Astrocyte (in vitro differentiated cells and primary cell): ENCODE data around the gene ERI2. TPM values are rescaled to one million over a fixed set of nuclear protein-coding genes. Genes with fewer than 3 reads are reported as not detected.

Experiments
- DNase-seq: peaks from one replicate; pipeline ENCODE4 v3.0.0-alpha.2; 2010; ENCODE audit warnings: low read depth
- FAIRE-seq: peaks from 2 replicates; lab custom pipeline; 2011; peaks lifted over from hg19 to GRCh38; lab: Jason Lieb, UNC
- H2AFZ ChIP-seq: 2 replicates; pipeline ENCODE4 v1.6.0; 2012; ENCODE audit warnings: low read depth, low read length, inconsistent platforms
- H3K27ac ChIP-seq: 2 replicates; pipeline ENCODE4 v1.5.1; 2011; ENCODE audit warnings: low read depth, low read length, inconsistent platforms
- H3K27me3 ChIP-seq: 2 replicates; pipeline ENCODE4 v1.6.0; 2011; ENCODE audit warnings: low read length, inconsistent platforms; ENCODE audit not compliant: insufficient read depth
- H3K36me3 ChIP-seq: 2 replicates; pipeline ENCODE4 v1.5.1; 2011; ENCODE audit warnings: low read length, inconsistent platforms; ENCODE audit not compliant: insufficient read depth
- H3K4me1 ChIP-seq: 2 replicates; pipeline ENCODE4 v1.5.1; 2011; ENCODE audit warnings: low read length, inconsistent platforms; ENCODE audit not compliant: insufficient read depth
- H3K4me2 ChIP-seq: 2 replicates; pipeline ENCODE4 v1.6.0; 2012; ENCODE audit warnings: low read length, inconsistent platforms
- H3K4me3 ChIP-seq: 2 replicates; pipeline ENCODE4 v1.5.1; 2011; ENCODE audit warnings: low read depth, mild to moderate bottlenecking, low read length, inconsistent platforms; ENCODE audit not compliant: insufficient read depth
- H3K79me2 ChIP-seq: 2 replicates; pipeline ENCODE4 v1.6.0; 2012; ENCODE audit warnings: mild to moderate bottlenecking, low read length, inconsistent platforms; ENCODE audit not compliant: insufficient read depth
- H3K9ac ChIP-seq: 2 replicates; pipeline ENCODE4 v1.6.0; 2012; ENCODE audit warnings: mild to moderate bottlenecking, low read length, inconsistent platforms
- H3K9me3 ChIP-seq: 2 replicates; pipeline ENCODE4 v1.5.1; 2012; ENCODE audit warnings: low read depth, mild to moderate bottlenecking, low read length, inconsistent platforms; ENCODE audit not compliant: insufficient read depth
- H4K20me1 ChIP-seq: 2 replicates; pipeline ENCODE4 v1.6.0; 2012; ENCODE audit warnings: low read length, inconsistent platforms; ENCODE audit not compliant: insufficient read depth
- H3K27ac Mint-ChIP-seq: one replicate; pipeline ENCODE4 v1.8.0; 2021; ENCODE audit warnings: mild to moderate bottlenecking, mixed read lengths; ENCODE audit not compliant: unreplicated experiment
- H3K27me3 Mint-ChIP-seq: one replicate; pipeline ENCODE4 v1.8.0; 2021; ENCODE audit warnings: low read depth, mixed read lengths; ENCODE audit not compliant: unreplicated experiment
- H3K36me3 Mint-ChIP-seq: one replicate; pipeline ENCODE4 v1.8.0; 2021; ENCODE audit warnings: low read depth, mixed read lengths; ENCODE audit not compliant: unreplicated experiment
- H3K4me1 Mint-ChIP-seq: one replicate; pipeline ENCODE4 v1.8.0; 2021; ENCODE audit warnings: low read depth, mixed read lengths; ENCODE audit not compliant: unreplicated experiment
- H3K4me3 Mint-ChIP-seq: one replicate; pipeline ENCODE4 v1.8.0; 2021; ENCODE audit warnings: mild to moderate bottlenecking, moderate library complexity, mixed read lengths; ENCODE audit not compliant: unreplicated experiment
- H3K9me3 Mint-ChIP-seq: one replicate; pipeline ENCODE4 v1.8.0; 2021; ENCODE audit warnings: mild to moderate bottlenecking, mixed read lengths; ENCODE audit not compliant: unreplicated experiment
- CTCF ChIP-seq: IDR thresholded peaks from 2 replicates; pipeline ENCODE4 v1.5.1; 2011; ENCODE audit warnings: low read depth, mild to moderate bottlenecking, inconsistent platforms, low read length, moderate library complexity; ENCODE audit not compliant: insufficient read depth
- EZH2 ChIP-seq: IDR thresholded peaks from 2 replicates; pipeline ENCODE4 v1.6.1; 2012; ENCODE audit warnings: mild to moderate bottlenecking, low read length, inconsistent platforms; ENCODE audit not compliant: insufficient read depth
- total RNA-seq: library from RNA; stranded (reverse); gene quantifications from 2 replicates; pipeline ENCODE4 v1.2.1, GENCODE V29; 2021

ERI2 gene
- total RNA-seq, 1 donor from 2014 or later = 12.9 TPM

- H3K4me1 Mint-ChIP-seq = no peaks in the 10 kb centered on the region
These were observed 51.0 kb downstream of the ERI2 start for GRCh38 chr16:20755238-20755637.

GRCh38 chr16:20753727-20754126, 52.5 kb downstream of the ERI2 start:
- Mint-ChIP-seq H3K27ac (no peak overlapping the region), H3K27me3 (peaks cover 4% of the 10 kb centered on the region), H3K4me1 (no peaks in the 10 kb centered on the region), H3K4me3 (no peak overlapping the region), H3K36me3 (no peaks in the 10 kb centered on the region), H3K9me3 (no peaks in the 10 kb centered on the region)
- Histone ChIP-seq H3K79me2 (no peaks in the 10 kb centered on the region), H4K20me1 (no peaks in the 10 kb centered on the region), H3K4me2 (no peak overlapping the region), H3K9me3 (no peaks in the 10 kb centered on the region), H2AFZ (no peak overlapping the region), H3K4me1 (no peaks in the 10 kb centered on the region), H3K36me3 (no peaks in the 10 kb centered on the region), H3K4me3 (no peak overlapping the region), H3K27me3 (peaks cover 2% of the 10 kb centered on the region), H3K27ac (no peak overlapping the region), H3K9ac (no peak overlapping the region)
- FAIRE-seq = no peak
- DNase-seq = no peak
- TF ChIP-seq CTCF (no peak), EZH2 (no peak)

More at GRCh38 chr16:20755238-20755637, 51.0 kb downstream of the ERI2 start:
- no peaks in the 10 kb centered on the region for H3K4me1 ChIP-seq
- H3K27ac ChIP-seq = no peak overlapping the region
- no peaks in the 10 kb centered on the region for H3K36me3 ChIP-seq
- H3K9me3 ChIP-seq = no peaks in the 10 kb centered on the region
- no peak overlapping the region for H3K4me3 Mint-ChIP-seq
- H3K36me3 Mint-ChIP-seq = no peaks in the 10 kb centered on the region
- H3K27me3 Mint-ChIP-seq = peaks cover 4% of the 10 kb centered on the region
- no peak for DNase-seq
- H4K20me1 ChIP-seq = no peaks in the 10 kb centered on the region
- H3K27me3 ChIP-seq = peaks cover 2% of the 10 kb centered on the region
- no peak overlapping the region for H3K4me3 ChIP-seq
- FAIRE-seq = no peak
- H3K9me3 Mint-ChIP-seq = no peaks in the 10 kb centered on the region
- no peak overlapping the region for H2AFZ ChIP-seq
- no peaks in the 10 kb centered on the region for H3K79me2 ChIP-seq
- no peak overlapping the region for H3K27ac Mint-ChIP-seq
- H3K9ac ChIP-seq = no peak overlapping the region
- H3K4me2 ChIP-seq = no peak overlapping the region
- TF ChIP-seq EZH2 (no peak), CTCF (no peak)

- no peak for FAIRE-seq
- peaks cover 2% of the 10 kb centered on the region for H3K27me3 ChIP-seq
- no peaks in the 10 kb centered on the region for H3K36me3 ChIP-seq
- H2AFZ ChIP-seq = no peak overlapping the region
- H3K9ac ChIP-seq = no peak overlapping the region
- no peak overlapping the region for H3K27ac ChIP-seq
- Mint-ChIP-seq H3K27me3 (peaks cover 4% of the 10 kb centered on the region), H3K4me3 (no peak overlapping the region), H3K9me3 (peaks cover 3% of the 10 kb centered on the region), H3K27ac (no peak overlapping the region), H3K36me3 (no peaks in the 10 kb centered on the region), H3K4me1 (no peaks in the 10 kb centered on the region)
- H4K20me1 ChIP-seq = no peaks in the 10 kb centered on the region
- TF ChIP-seq CTCF (no peak), EZH2 (no peak)
- H3K4me3 ChIP-seq = no peak overlapping the region
- no peaks in the 10 kb centered on the region for H3K9me3 ChIP-seq
- no peak overlapping the region for H3K4me2 ChIP-seq
- no peaks in the 10 kb centered on the region for H3K4me1 ChIP-seq
- no peak for DNase-seq
- H3K79me2 ChIP-seq = no peaks in the 10 kb centered on the region
These were observed 55.7 kb downstream of the ERI2 start for GRCh38 chr16:20750558-20750957.
